NCI-H1105 treated with DMSO at 0.1 percent for 48 hours (cell line): ENCODE results near the gene GNPTAB.
A peak's percentile ranks its signal among the peaks of the same experiment; 100 is the strongest.
"Not testable (repeated sequence)": the region's sequence is repeated elsewhere in the genome, so short reads cannot be mapped to it uniquely, and the experiment has no call there.

Source experiments
- DNase-seq: peaks from one replicate; lab custom pipeline; 2025; lab: John Stamatoyannopoulos, UW

GNPTAB gene

DNA sequence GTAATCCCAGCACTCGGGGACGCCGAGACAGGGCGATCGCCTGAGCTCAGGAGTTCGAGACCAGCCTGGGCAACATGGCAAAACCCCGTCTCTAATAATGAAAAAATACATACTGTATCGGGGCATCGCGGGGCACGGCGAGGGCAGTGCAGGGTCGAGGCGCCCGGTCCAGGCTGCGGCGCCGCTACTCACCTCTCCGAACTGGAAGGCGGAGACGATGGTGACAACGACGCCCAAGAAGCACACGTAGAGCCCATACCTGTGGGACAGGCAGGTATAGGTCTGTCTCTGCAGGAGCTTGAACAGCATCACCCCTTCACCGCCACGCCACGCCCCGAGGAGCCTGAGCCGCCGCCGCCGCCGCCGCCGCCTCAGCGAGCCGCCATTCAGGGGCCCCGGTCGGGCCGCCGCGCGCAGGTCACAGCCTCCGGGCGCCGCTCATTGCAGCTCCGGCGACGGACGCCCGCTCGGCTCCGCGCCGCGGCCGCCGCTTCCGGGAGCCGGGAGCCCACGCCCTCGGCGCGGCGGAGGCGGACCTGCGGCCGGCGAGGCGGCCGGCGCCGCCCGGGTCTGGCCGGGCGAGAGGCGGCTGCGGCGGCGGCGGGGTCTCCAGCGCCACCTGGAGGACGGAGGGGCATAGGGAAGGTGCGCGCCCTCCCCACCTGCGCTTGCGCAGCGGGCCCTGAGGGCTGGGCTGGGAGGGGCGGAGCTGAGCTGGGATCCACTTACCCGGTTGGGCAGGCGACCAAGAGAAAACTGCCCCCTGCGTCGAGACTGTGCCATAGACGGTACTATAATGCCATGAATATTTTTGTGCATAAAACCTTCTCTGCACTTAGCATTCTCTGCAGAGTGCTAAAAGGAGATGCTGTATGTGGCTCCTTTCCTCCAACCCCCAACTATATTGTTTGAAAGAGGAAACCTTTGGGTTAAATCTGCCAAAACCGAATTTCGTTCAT lies at the start of gene GNPTAB:
GNPTAB (minus strand) TSS at position 593 of the 959 bp plus-strand sequence; CDS start at position 309, 284 bp downstream.
- peak; percentile 90 for DNase-seq

DNA sequence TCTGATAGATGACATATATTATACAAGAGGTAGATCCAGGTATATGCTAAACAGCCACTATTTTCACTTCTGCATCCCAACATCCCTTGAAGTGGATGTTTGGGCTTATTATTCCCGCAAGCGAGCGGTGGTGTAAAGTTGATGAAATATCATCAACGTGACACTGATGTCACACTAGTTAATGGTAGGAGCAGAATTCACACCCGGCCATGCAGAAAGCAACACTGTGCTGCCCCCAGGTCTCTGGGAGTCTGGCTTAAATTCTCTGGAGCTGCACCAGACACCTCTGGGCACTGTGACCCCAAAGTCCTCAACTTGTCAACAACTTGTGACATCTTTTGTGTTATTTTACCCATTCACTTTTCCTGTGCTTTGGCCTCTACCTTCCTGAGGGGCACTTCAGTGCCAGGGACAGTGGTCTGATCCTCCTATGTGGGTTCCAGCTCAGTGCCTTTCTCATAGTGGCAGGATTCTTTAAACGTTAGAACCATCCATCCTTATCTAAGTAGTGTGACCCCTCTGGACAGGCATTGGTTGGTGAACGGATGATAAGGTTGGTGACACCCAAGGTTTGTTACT lies 47.6 kb upstream of the GNPTAB start:
- no peak for DNase-seq

DNA sequence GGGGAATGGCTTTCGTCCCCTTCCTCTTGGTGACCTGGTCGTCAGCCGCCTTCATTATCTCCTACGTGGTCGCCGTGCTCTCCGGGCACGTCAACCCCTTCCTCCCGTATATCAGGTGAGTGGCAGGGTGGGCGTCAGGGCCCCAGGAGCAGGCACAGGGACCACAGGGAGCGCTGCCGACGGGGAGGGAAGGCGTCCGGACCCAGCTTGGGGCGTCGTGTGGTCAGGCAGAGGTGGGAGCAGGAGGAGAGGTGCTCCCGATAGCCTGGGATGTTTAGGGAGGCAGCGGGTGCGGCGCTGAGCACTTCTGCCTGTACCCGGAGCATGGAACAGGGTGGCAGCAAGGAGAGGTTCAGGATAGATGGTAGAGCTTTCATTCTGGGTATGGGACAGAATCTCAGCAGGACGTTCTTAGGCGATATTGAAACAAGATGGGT lies 47.1 kb upstream of the GNPTAB start:
- no peak for DNase-seq

DNA sequence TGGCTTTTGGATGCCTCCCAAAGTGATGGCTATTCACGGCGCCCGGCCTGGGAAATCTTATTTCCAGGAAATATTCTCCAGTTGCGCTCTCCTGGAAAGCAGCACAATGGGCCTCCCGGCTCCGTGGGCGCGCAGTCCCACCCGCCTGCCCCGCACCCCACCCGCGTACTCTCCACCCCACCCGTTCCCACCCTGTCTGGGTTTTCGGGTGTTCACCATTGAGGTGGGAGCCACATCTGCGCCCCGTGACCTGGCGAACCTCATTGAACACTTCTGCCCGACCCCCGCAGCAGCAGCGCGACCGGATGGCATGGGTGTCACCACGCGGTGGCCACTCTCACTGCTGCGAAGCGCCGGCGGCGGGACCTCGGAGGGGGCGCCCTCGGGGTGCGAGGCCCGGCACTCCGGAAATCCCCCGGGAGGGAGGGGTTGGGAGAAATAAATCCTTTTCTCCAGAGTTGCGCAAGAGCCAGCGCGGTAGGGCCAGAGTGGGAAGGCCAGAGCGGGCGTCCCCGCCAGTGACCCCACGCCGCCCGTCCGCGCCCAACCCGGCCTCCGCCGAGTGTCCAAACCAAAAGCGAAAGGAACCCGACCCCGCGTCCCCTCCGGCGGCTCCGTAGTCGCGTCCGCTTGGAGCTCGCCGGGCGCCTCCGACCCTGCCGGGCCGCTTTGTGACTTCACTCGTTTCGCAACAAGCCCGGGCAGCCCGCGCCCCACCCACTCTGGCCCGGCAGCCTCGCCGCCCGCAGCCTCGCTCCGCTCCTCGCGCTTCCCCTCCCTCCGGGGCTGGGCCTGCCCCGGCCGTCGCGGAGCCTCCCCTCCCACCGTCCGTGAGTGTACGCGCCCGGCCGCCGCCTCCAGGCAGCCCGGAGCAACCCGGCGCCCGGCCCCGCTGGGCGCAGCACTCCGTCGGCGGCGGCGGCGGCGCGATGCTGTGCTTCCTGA lies 46.4 kb upstream of the GNPTAB start, which contains the start of gene DRAM1:
DRAM1 (plus strand) TSS at position 720 of the 945 bp plus-strand sequence; CDS start at position 930, 210 bp downstream.
- peak; percentile 52 for DNase-seq

DNA sequence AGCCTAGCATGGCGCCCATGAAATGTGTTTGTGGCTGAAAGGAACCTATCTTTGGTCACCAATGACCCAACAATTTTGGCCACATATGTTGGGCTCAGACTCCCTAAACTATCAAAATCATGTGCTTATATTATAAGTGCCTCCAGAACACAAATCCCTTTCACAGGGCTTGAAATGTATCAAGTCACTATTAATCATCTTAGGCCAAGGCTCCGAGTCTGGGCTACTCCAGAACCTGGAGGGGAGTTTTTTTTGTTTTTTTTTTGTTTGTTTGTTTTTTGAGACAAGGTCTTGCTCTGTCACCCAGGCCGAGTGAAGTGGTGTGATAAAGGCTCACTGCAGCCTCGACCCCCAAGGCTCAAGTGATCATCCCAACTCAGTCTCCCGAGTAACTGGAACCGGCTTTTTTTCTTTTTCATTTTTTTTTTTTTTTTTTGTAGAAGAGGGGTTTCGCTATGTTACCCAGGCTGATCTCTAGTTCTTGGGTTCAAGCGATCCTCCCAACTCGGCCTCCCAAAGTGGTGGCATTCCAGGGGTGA lies 45.6 kb upstream of the GNPTAB start:
- DNase-seq: no peak

DNA sequence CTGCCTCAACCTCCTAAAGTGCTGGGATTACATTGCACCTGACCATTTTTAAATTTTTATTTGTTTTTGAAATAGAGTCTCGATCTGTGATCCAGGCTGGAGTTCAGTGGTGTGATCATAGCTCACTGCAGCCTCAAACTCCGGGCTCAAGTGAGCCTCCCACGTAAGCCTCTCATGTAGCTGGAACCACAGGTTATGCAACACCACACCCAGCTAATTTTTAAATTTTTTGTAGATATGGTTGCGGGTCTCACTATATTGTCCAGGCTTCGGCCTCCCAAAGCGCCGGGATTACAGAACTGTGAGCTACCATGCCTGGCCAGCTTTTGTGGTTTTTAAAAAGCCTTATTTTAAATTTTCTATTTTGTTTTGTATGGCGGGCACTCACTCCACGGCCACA lies 44.4 kb upstream of the GNPTAB start:
- no peak for DNase-seq

DNA sequence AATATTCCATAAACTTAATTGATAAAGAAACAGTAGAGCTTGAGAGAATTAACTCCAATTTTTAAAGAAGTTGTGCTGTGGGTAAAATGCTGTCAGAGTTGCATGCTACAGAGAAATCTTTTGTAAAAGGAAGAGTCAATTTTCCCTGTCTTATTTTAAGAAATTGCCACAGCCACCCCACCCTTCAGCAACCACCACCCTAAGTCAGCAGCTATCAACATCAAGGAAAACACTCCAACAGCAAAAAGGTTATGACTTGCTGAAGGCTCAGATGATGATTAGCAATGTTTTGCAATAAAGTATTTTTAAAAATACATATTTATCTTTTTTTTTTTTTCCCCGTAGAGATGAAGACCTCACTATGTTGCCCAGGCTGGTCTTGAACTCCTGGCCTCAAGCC lies 40.2 kb upstream of the GNPTAB start:
- DNase-seq: no peak

DNA sequence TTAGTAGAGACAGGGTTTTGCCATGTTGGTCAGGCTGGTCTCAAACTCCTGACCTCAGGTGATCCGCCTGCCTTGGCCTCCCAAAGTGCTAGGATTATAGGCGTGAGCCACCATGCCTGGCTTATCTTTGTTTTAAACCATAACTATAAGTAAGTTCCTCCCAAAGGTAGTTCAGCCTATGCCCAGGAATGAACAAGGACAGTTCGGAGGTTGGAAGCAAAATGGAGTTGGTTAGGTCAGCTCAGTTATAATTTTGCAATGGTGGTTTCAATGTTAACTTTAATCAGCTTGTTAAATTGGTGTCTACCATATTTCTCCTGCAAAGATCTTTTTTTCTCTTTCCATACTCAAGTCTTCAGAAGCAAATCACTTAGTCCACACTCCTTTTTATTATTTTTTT lies 36.9 kb upstream of the GNPTAB start:
- DNase-seq: not testable (repeated sequence)

DNA sequence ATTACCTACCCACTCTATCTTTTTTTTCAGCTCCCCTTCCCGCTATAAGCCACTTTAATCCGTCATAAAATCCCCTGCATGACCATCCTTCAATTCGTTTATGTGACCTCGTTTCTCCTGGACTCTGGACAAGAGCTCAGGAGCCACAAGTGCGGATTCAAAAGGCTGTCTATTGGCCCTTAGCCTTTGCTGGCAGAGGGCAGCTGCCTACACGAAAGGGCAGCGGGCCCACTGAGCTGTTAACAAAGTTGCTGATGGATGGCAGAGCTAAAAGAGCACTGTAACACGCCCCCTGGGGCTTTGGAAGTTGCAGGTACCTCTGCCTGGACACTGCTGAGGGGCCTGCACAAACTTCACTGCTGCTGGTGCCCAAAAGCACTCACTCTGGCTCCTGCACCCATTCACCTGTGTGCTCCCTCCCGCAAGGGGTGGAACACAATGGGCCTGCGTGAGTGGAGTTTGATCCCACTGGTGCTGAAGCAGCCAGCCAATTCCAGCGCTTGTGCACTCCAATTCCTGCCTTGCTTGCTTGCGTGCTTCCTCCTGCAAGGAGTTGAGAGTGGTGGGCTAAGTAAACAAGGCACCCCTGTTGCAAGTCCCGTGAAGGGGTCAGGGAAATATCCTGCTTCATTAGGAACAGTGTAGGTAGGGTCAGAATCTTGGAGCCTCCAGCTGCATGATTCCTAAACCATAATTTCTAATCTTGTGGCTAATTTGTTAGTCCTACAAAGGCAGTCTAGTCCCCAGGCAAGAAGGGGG lies 36.0 kb upstream of the GNPTAB start:
- no peak for DNase-seq

DNA sequence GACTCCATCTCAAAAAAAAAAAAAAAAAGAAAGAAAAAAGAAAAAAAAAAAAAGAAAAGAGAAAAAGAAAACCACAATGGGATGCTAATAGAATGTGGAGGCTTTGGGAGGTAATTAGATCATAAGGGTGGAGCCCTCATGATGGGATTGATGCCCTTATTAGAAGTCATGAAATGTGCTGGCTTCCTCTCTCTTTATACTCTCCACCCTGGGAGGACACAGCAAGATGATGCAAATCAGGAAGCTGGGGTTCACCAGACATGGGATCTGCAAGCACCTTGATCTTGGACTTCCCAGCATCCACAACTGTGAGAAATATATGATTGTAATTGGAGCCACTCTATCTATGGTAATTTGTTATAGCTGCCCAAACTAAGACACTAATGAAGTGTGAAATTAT lies 33.2 kb upstream of the GNPTAB start:
- DNase-seq: no peak

DNA sequence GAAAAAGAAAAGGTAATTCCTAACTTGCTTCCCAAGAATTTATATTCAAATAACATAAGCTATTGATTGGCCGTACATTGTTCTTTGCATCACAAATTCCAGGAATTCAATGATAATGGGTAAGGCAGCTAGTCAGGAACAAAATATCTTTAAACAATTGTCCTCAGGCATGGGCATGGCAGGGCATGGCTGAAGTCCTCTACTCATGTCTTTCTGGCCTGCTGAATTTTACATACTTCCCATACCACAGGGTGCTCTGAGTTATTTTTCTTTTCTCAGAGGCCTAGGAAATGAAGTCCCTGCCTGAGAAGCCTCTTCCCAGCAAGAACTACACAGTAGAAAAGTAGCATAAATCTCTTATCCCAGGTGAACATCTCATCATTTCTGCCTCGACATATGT lies 31.5 kb upstream of the GNPTAB start:
- DNase-seq: no peak

DNA sequence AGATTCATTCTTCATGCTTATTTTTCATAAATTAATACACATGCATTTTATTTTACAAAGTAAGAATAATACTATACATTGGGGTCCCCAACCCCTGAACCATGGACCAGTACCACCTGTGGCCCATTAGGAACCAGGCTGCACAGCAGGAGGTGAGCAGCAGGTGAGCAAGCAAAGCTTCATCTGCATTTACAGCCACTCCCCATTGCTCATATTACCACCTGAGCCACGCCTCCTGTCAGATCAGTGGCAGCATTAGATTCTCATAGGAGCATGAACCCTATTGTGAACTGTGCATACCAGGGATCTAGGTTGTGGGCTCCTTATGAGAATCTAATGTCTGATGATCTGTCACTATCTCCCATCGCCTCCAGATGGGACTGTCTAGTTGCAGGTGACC lies 30.9 kb upstream of the GNPTAB start:
- DNase-seq: not testable (repeated sequence)

DNA sequence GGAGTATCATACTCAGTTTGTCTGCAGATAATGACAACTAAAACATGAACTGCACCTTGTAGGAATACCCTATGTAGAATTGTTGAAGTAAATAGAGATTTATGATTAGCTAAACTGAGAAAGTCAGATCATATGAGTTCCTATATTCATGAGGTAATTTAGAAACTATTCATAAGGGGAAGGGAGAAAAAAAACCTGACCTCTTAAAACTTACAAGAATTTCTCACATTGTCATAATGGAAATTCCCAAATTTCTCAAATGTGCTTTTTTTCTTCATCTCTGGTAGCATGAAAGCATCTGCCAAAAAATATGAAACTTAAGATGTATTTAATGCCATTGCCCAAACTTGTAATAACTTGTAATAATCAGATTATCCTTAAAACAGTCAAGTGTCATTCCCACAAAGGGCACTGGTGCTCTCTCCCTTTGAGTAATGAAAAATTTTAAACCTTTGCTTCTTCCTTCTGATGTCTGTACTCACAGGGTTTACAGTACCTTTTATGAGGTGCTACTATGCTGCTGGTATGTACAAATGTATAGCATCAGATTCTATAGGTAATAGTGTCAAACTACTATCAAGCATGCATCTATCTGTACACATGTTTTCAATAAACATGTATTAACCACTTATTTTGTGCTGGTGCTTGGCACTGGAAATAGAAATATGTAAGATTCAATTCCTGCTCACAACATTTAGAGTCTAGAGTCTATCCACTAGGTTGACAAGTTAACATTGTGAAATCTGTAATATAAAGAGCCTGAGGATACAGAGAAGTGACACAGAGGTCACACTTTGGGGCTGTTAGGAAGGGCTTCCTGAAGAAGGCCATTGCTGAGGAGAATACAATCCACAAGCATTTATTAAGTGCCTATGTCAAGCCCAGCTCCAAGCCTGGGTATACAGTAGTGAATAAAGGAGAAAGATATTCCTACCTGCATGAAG lies 29.2 kb upstream of the GNPTAB start:
- DNase-seq: no peak

DNA sequence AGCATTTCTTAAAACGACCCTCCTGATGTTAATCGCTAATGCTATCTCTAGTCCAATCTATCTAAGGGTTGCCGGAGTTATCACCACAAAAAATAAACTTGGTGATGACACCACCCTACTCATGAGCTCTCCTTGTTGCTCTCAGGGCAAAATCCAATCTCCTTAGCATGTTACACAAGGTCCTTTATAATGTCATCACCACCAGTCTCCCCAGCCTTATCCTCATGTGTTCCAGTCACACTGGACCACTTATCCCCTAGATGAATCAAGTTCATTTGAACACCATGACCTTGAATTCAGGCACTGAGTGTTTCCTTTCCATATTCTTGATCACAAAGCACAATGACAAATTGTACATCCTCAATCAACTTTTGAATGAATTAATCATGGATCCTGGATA lies 27.6 kb upstream of the GNPTAB start:
- DNase-seq: no peak

DNA sequence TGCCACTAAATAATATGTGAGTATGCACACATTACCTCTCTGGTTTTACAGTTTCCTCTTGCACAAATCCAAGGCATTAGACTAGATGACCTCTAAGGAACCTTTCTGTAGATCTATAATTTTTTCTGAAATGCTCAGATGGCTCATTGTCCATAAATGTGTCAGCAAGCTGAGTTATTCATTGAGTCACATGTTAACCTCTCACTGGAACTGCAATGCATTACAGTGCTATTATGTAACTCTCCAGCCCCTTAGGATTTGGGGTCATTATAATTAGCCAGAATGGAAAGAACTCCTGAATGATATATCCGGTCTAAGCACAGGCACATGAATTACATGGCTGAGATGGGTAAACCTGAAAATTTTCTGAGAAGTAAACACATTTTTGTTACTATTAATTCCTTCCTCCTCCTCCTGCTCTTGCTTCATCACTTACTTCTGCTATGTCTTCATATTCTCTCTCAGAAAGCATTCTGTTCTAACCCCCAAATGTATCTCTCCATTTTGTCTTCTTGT lies 26.3 kb upstream of the GNPTAB start:
- no peak for DNase-seq

DNA sequence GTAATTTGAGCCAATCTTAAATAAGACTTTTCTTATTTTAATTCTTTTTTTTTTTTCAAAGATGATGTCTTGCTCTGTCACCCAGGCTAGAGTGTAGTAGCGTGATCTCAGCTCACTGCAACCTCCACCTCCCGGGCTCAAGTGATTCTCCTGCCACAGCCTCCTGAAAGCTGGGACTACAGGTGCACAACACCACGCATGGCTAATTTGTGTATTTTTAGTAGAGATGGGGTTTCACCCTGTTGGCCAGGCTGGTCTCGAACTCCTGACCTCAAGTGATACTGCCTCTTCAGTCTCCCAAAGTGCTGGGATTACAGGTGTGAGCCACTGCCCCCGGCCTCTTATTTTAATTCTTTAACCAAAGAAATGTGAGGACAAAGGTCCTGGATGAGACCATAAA lies 25.9 kb upstream of the GNPTAB start:
- DNase-seq: not testable (repeated sequence)

DNA sequence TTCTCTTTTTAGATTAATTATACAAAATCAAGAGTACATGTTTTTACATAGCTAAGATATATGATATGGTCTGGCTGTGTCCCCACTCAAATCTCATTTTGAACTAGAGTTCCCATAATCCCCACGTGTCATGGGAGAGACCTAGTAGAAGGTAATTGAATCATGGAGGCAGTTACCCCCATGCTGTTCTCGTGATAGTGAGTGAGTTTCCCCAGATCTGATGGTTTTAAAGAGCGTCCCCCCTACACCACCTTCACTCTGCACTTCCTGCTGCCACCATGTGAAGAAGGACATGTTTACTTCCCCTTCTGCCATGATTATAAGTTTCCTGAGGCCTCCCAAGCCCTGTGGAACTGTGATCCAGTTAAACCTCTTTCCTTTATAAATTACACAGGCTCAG lies 25.2 kb upstream of the GNPTAB start:
- DNase-seq: no peak

DNA sequence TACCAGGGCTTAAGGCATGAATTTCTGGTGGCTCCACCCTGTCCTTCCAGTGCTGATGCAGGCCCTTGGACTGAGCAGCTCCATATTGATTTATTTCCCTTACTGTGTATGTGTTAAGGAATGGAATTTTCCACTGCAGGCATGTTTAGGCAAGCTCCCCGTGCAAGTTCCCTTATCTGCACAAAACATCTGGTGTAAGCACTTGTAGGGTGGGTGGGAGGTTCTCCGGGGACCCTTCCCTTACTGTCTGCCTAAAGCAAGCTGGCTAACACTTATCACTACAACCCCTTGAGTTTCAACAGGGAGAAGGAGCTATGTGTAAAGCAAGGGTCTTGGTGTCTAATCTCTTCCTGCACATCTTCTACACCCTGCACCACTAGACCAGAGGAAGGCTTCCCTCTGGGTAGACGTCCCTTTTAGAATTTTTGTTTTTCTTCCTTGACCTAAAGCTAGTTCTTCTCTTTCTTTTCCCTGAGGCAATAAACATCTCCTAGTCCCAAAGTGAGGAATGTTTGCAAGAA lies 24.7 kb upstream of the GNPTAB start:
- no peak for DNase-seq

DNA sequence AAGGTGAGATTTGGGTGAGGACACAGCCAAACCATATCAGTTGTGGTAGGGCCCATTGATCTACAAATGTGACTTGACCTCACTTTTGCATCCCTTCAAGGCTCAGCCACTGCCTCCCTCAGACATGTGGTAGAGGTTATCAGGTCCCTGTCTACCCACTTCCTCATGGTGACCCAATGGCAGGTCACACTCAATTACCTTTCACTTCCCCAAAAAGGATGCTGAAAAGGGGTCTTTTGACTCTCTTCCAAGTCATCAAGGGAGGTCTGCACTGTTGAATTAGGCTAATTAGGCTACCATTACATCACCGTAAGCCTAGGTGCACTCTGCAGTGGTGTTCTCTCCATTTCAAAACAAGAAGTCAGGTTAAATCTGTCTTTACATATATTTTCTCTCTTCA lies 24.0 kb upstream of the GNPTAB start:
- no peak for DNase-seq
